Inflammatory macrophage treated with lipopolysaccharide for 1 hour (primary cell): ENCODE data around the gene EFTUD2.

Experiments
- DNase-seq, 2 donors: peaks; one replicate each; pipeline ENCODE4 v3.0.0-alpha.2; 2020 to 2022

Gene EFTUD2

DNA sequence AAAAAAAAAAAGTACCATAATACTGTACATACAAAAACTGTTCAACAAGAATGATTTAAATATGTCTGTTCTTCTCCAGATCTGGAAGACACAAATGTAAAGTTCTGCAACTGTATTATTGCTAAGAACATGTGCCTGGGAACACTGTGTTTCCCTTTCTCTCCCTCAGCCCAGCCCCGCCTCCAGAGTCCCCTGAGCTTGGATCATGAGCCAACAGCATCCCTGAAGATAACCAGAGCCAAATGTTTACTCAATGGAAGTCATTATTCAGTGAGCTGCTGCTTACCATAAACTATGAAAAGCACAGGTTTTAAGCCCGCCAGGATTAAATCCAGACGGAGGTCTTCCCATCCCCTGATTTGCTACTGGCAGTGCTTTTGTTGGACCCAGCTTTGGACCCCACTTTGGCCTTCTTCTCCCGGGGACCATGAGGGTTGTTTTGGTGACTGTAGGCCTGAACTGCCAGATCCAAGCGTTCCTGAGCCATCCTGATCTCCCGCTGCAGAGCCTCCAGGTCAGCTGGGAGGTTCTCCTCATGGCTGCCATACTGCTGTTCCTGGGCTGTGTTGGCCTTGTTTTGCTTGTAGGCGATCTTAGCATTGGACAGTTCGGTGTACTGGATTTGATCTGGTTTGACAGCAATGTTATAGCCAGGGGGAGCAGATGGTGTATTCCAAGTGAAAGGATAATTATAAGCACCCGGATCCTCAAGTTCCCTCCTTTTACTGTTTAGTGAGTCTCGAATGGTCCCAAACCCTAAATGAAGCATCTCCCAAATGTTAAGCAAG lies 94.7 kb downstream of the EFTUD2 start:
- no peak for DNase-seq

- DNase-seq = no peak
Observed at GRCh38 chr17:44801880-44802279, 97.4 kb downstream of the EFTUD2 start.
